HCT116 (cell line): Measurements from ENCODE around the gene SMIM32.

Experiments
- TF ChIP-seq, protein P1 (sequence below), 3 experiments: fragments of 200-600 bp in 1 of 3; sonication (generic) in 1 of 3; IDR thresholded peaks in 2 of 3; conservative IDR thresholded peaks in 1 of 3; 2 replicates each; pipeline ENCODE4 v1.5.1; 2012 to 2017; ENCODE audit warnings: low read depth in 2 of 3, low read length in 2 of 3, antibody characterized with exemption in 1 of 3, borderline replicate concordance in 1 of 3, control low read depth in 1 of 3, mild to moderate bottlenecking in 1 of 3, mixed read lengths in 1 of 3, mixed run types in 1 of 3, moderate library complexity in 1 of 3; ENCODE audit not compliant: insufficient read depth in 1 of 3
- TF ChIP-seq, protein P2 (sequence below): IDR thresholded peaks from 2 replicates; pipeline ENCODE4 v1.6.1; 2012
- TF ChIP-seq, protein P3 (sequence below): IDR thresholded peaks from 2 replicates; pipeline ENCODE4 v1.6.1; 2012; ENCODE audit warnings: low read depth

DNA sequence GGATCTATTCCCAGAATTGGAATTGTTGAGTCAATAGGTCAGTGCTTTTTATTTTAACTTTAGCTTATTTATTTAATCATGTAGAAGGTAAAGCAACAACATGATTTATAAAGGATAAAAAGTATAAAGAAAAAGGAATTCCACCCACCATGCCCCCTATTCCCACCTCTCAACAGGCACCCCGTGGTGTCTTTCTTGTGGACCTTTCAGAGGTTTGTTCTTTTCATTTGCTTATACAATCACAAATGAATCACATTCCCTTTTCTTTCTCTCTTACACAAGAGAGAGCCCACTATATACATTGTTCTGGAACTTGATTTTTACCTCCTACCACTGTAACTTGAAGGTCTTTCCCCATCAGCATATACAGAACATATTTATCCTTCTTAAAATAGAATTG lies 37.2 kb upstream of the SMIM32 start:
- TF ChIP-seq, protein P1, sequence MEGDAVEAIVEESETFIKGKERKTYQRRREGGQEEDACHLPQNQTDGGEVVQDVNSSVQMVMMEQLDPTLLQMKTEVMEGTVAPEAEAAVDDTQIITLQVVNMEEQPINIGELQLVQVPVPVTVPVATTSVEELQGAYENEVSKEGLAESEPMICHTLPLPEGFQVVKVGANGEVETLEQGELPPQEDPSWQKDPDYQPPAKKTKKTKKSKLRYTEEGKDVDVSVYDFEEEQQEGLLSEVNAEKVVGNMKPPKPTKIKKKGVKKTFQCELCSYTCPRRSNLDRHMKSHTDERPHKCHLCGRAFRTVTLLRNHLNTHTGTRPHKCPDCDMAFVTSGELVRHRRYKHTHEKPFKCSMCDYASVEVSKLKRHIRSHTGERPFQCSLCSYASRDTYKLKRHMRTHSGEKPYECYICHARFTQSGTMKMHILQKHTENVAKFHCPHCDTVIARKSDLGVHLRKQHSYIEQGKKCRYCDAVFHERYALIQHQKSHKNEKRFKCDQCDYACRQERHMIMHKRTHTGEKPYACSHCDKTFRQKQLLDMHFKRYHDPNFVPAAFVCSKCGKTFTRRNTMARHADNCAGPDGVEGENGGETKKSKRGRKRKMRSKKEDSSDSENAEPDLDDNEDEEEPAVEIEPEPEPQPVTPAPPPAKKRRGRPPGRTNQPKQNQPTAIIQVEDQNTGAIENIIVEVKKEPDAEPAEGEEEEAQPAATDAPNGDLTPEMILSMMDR (IDR thresholded peaks at IDR 0.05 in 2 of 3, conservative IDR thresholded peaks at IDR 0.05 in 1 of 3; ENCODE audit: borderline replicate concordance in 1 of 3, insufficient read depth in 1 of 3, low read depth in 2 of 3, low read length in 2 of 3), result no peak
- TF ChIP-seq, protein P2, sequence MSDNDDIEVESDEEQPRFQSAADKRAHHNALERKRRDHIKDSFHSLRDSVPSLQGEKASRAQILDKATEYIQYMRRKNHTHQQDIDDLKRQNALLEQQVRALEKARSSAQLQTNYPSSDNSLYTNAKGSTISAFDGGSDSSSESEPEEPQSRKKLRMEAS, result no peak
- TF ChIP-seq, protein P3, sequence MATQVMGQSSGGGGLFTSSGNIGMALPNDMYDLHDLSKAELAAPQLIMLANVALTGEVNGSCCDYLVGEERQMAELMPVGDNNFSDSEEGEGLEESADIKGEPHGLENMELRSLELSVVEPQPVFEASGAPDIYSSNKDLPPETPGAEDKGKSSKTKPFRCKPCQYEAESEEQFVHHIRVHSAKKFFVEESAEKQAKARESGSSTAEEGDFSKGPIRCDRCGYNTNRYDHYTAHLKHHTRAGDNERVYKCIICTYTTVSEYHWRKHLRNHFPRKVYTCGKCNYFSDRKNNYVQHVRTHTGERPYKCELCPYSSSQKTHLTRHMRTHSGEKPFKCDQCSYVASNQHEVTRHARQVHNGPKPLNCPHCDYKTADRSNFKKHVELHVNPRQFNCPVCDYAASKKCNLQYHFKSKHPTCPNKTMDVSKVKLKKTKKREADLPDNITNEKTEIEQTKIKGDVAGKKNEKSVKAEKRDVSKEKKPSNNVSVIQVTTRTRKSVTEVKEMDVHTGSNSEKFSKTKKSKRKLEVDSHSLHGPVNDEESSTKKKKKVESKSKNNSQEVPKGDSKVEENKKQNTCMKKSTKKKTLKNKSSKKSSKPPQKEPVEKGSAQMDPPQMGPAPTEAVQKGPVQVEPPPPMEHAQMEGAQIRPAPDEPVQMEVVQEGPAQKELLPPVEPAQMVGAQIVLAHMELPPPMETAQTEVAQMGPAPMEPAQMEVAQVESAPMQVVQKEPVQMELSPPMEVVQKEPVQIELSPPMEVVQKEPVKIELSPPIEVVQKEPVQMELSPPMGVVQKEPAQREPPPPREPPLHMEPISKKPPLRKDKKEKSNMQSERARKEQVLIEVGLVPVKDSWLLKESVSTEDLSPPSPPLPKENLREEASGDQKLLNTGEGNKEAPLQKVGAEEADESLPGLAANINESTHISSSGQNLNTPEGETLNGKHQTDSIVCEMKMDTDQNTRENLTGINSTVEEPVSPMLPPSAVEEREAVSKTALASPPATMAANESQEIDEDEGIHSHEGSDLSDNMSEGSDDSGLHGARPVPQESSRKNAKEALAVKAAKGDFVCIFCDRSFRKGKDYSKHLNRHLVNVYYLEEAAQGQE, result no peak
